GM21528 (cell line): ENCODE data around the gene RADX.

Experiments
- ATAC-seq: cut with Tn5 transposase; IDR thresholded peaks from one replicate; pipeline ENCODE4 v1.9.1; 2021; ENCODE audit warnings: mild to moderate bottlenecking, moderate library complexity; ENCODE audit not compliant: unreplicated experiment, low FRiP score

The RADX gene

DNA sequence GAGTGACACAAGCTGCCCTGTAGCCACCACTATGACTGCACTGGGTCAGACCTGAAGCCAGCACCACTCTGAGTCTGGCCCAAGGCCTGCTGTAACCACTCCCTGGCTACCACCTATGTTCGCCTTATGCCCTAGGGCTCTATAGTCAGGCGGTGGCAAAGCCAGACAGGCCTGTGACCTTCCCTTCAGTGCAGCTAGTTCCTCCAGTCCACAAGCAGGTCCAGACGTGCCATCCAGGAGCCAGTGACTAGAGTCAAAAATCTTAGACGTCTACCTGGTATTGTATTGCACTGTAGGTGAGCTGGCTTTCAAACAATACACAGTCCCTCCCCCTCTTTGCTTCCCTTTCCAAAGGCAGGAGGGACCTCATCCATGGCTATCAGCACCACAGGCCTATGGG, 60.7 kb downstream of the RADX start:
- no peak for ATAC-seq

DNA sequence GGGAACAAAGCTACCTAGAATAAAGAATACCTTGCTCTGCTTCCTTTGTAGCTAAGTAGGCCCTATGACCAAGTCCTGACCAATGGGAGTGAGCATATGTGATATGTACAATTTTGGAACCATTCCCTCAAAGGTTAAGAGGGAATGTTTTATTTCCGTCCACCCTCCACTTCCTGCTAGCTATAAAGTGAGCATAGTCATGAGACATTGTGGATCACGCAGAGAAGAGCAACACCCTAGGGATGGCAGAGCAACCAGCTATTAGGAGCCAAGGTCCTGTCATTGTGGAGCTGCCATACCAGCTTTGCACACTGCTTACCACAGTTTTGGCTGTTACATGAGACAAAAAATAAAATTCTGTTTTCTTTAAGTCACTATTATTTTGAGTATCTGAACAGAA, 68.9 kb downstream of the RADX start:
- no peak for ATAC-seq

- ATAC-seq: no peak
Measured at GRCh38 chrX:106684207-106684606, 72.4 kb downstream of the RADX start.

GRCh38 chrX:106692425-106693065, 80.8 kb downstream of the RADX start:
- no peak for ATAC-seq

DNA sequence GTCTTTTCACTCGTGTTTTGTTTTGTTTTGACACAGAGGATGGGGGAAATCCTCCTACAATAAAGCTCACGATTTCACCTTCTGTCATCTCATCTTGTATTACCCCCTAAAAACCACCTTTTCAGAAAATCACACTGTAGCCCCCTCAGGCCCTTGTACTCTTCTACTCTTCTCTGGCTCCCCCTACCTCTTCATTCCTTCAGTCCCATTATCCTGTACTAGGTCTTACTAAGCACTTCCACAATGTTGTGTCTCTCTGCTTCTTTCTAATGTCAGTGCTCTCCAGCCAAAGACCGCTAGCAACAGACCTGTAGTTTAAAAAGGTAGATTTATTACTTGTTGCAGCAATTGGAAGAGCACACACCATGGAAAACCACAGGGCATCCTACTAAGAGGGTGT, 84.7 kb downstream of the RADX start:
- ATAC-seq: no peak

- ATAC-seq: no peak
Measured at GRCh38 chrX:106698693-106699092, 86.9 kb downstream of the RADX start.

GRCh38 chrX:106702636-106703035, 90.9 kb downstream of the RADX start:
- no peak for ATAC-seq

GRCh38 chrX:106706466-106706865, 94.7 kb downstream of the RADX start:
- no peak for ATAC-seq

- no peak for ATAC-seq
Measured at GRCh38 chrX:106707771-106708454, 96.1 kb downstream of the RADX start.

DNA sequence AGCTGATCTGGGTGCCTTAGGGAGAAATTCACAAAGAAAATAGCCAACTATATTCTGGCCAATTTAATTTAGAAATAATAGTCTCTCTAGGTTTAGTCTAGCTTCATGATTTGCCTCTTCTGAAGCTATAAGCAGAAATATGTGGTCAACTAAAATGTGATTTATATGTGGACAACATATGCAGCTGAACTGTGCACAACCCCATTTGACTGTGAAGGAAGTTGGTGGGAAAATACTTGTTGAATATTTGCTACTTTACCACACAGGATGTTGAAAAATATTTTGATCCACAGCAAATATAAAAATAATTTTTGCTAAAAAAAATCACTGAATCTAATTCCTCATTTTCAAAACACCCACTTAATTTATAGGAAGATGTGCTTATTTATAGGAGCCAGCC, 99.0 kb downstream of the RADX start:
- ATAC-seq: no peak

- no peak for ATAC-seq
Measured at GRCh38 chrX:106711375-106711774, 99.6 kb downstream of the RADX start.

- ATAC-seq: no peak
Measured at GRCh38 chrX:106716004-106716403, 104.2 kb downstream of the RADX start.

DNA sequence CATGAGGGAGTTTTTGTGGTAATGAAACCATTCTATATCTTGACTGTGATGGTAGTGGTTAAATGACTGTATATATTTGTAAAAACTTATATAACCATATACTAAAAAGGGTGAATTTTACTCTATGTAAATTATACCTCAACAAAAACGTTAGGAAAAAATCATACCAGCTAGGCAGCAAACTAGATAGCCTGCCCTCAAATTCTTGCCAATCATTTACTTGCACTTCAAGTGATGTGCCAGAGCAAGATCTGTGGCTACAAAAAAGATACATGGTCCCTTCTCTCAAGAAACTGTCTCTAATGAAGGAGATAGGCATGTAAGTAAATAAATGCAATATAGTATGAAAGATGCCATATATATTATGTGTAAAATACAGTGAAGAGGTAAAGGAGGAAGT, 104.7 kb downstream of the RADX start:
- ATAC-seq: no peak

DNA sequence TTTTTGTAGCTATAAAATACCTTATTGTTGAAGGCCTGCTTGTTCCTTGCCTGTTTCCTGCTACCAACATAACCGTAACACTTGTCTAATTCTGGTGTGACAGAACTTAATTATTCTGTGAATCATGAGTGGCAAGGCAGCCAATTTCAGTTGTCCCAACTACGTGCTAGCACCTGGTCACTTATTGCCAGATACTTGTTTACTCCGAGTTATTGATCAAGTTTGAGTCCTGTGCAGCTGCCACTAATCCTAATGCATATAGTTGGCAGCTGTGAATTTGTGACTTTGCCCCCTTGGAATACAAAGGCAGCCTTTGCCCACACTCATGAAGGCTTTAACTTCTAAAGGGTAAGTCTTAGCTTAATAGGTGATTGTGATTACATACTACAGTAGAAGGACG, 106.9 kb downstream of the RADX start:
- ATAC-seq: no peak

DNA sequence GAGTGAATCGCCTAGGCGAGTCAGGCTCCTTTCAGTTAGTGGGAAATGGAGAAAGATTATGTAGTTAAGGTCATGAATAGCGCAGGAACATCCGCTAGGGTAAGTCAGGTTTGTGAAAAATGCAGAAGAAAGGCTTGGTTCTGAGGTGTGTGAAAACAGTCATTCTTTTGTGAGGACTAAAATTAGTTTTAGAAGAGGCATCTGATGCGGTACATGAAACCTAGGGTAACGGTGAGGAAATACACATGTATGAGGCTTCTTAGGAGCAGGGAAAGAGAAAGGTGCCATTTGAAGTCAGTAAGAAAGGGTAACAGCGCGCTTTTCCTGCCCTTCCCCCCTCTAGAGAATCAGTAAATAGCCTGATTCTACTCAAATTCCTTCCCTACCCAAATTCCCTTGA, 114.2 kb downstream of the RADX start:
- ATAC-seq: no peak

DNA sequence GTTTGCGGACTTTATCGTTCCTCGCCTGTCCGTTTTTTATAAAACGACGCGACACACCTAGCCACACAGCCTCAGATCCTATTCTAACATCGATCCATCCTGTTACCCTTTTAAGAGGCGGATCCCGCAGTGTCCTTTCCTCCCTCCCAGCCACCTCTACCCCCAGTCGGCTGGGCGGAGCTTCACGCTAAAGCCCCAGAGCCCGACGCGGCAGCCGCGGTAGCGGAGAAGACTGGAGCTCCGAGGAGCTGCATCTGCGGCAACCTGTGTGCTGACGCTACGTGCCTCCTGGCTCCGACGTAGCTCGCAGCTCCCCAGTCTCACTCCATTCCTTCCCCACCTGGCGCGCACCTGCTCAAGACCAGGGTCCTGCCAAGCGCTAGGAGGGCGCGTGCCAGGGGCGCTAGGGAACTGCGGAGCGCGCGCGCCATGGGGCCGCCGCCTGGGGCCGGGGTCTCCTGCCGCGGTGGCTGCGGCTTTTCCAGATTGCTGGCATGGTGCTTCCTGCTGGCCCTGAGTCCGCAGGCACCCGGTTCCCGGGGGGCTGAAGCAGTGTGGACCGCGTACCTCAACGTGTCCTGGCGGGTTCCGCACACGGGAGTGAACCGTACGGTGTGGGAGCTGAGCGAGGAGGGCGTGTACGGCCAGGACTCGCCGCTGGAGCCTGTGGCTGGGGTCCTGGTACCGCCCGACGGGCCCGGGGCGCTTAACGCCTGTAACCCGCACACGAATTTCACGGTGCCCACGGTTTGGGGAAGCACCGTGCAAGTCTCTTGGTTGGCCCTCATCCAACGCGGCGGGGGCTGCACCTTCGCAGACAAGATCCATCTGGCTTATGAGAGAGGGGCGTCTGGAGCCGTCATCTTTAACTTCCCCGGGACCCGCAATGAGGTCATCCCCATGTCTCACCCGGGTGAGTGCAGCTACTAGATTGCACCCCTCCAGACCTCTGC, 115.0 kb downstream of the RADX start, which contains the start of gene RNF128:
RNF128 (plus strand) TSS at position 217 of the 953 bp plus-strand sequence; CDS start at position 430, 213 bp downstream.
- ATAC-seq: no peak

DNA sequence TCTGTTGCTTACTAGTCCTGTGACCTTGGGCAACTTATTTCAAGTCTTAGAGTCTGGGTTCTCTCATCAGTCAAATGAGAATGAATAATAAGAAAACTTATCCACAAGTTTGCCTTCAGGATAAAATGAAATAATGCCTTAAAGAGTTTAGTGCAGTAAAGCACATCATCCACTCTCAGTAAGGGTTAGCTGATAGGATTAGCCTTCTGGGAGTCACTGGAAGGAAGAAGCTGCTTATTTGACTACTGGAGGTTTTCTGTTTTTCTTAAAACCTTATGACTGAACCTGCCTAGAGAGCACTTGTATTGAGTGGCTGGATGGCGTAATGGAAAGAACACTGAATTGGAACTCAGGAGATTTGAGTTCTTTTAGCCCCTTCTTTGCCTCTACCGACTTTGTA, 116.6 kb downstream of the RADX start:
- no peak for ATAC-seq
